Measurements from ENCODE around the gene VPS33A. TPM values are rescaled to one million over a fixed set of nuclear protein-coding genes. Genes with fewer than 3 reads are reported as not detected.
A peak's percentile ranks its signal among the peaks of the same experiment; 100 is the strongest.

The VPS33A gene
- total and polyA plus RNA-seq, 10 of the 15 experiments (the other 5 are each of a cell fraction or from before 2014, with no cell fraction given), result 7.7 to 33.6 (median 21.6) TPM

- H2AFZ ChIP-seq (ENCODE audit: control insufficient read depth, low read depth, low read length), result no peak overlapping the region
- no peak for ATAC-seq
- WGBS (ENCODE audit: insufficient coverage, insufficient replicate concordance, low lambda C conversion rate, missing lambda C conversion rate), result 96% methylated on average over 18 of the region's 18 CpGs
- H4K20me1 ChIP-seq (ENCODE audit: control insufficient read depth, insufficient read depth), result no peaks in the 10 kb centered on the region; the same call in 1 of the 2 replicates
- ChIA-PET SMC1A (ENCODE audit: uncharacterized antibody, unreplicated experiment) (no interaction called here), POLR2A (no interaction called here), CTCF (interaction anchor here (0.9 kb wide), 1 partner anchor 18 kb away, joined by 3 read pairs; no protein-coding TSS in a partner anchor), RAD21 (ENCODE audit: unreplicated experiment) (no interaction called here)
- intact Hi-C loops (cut with micrococcal nuclease; ENCODE audit: unreplicated experiment) (no loop called here), in situ Hi-C loops (cut with MboI) (no loop called here)
- no peaks in the 10 kb centered on the region; the same call in 2 of the 3 replicates for H3K9me3 ChIP-seq (replicated peaks; ENCODE audit: control insufficient read depth, insufficient read depth, low read length)
- no peak overlapping the region for H3K27ac ChIP-seq (ENCODE audit: control insufficient read depth, insufficient read depth)
- no peaks in the 10 kb centered on the region for H3K79me2 ChIP-seq (ENCODE audit: control insufficient read depth, insufficient read depth, low read length)
- no peaks in the 10 kb centered on the region for H3K4me1 ChIP-seq (ENCODE audit: control insufficient read depth, insufficient read depth, low read length)
- H3K4me2 ChIP-seq (ENCODE audit: control insufficient read depth, insufficient read depth), result no peak overlapping the region
- no peak for DNase-seq (ENCODE audit: low read depth, low spot score)
- BruUV-seq (replicated peaks), result TSS peak; percentile 45
- H3K4me3 ChIP-seq, result no peak overlapping the region
- H3K27me3 ChIP-seq (replicated peaks in 1 of 2; ENCODE audit: control insufficient read depth in 2 of 2, insufficient read depth in 2 of 2, low read length in 1 of 2), result no peaks in the 10 kb centered on the region; a peak in 2 of 4 replicates
- FAIRE-seq, result no peak
- peaks cover 10 to 11% of the 10 kb centered on the region in 2 experiments; a peak in 3 of 4 replicates for H3K36me3 ChIP-seq (ENCODE audit: control insufficient read depth in 2 of 2, insufficient read depth in 2 of 2, low read length in 1 of 2)
- H3K9ac ChIP-seq (ENCODE audit: control insufficient read depth, insufficient read depth, low read length), result no peak overlapping the region
- TF ChIP-seq EP300 (IDR thresholded peaks at IDR 0.05; ENCODE audit: borderline replicate concordance in 1 of 2, control insufficient read depth in 1 of 2, low read depth in 2 of 2, low read length in 2 of 2), result no peak
- no peak for TF ChIP-seq IRF5 (IDR thresholded peaks at IDR 0.05; ENCODE audit: borderline replicate concordance)
- no peak for TF ChIP-seq RUNX3 (IDR thresholded peaks at IDR 0.05; ENCODE audit: low read length)
- TF ChIP-seq RELA (IDR thresholded peaks at IDR 0.05; ENCODE audit: borderline replicate concordance, partially characterized antibody), result no peak
- no peak for TF ChIP-seq RBBP5 (conservative IDR thresholded peaks at IDR 0.05)
- TF ChIP-seq, protein P1, sequence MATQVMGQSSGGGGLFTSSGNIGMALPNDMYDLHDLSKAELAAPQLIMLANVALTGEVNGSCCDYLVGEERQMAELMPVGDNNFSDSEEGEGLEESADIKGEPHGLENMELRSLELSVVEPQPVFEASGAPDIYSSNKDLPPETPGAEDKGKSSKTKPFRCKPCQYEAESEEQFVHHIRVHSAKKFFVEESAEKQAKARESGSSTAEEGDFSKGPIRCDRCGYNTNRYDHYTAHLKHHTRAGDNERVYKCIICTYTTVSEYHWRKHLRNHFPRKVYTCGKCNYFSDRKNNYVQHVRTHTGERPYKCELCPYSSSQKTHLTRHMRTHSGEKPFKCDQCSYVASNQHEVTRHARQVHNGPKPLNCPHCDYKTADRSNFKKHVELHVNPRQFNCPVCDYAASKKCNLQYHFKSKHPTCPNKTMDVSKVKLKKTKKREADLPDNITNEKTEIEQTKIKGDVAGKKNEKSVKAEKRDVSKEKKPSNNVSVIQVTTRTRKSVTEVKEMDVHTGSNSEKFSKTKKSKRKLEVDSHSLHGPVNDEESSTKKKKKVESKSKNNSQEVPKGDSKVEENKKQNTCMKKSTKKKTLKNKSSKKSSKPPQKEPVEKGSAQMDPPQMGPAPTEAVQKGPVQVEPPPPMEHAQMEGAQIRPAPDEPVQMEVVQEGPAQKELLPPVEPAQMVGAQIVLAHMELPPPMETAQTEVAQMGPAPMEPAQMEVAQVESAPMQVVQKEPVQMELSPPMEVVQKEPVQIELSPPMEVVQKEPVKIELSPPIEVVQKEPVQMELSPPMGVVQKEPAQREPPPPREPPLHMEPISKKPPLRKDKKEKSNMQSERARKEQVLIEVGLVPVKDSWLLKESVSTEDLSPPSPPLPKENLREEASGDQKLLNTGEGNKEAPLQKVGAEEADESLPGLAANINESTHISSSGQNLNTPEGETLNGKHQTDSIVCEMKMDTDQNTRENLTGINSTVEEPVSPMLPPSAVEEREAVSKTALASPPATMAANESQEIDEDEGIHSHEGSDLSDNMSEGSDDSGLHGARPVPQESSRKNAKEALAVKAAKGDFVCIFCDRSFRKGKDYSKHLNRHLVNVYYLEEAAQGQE (IDR thresholded peaks at IDR 0.05; ENCODE audit: low read depth, low read length), result no peak
- TF ChIP-seq SIX5 (IDR thresholded peaks at IDR 0.05; ENCODE audit: low read depth, low read length, severe bottlenecking), result no peak
- no peak for TF ChIP-seq GABPA (IDR thresholded peaks at IDR 0.05; ENCODE audit: low read depth)
- TF ChIP-seq TARDBP (IDR thresholded peaks at IDR 0.05; ENCODE audit: borderline replicate concordance), result no peak
- TF ChIP-seq MTA2 (IDR thresholded peaks at IDR 0.05; ENCODE audit: low read depth), result no peak
- no peak for TF ChIP-seq BCLAF1 (IDR thresholded peaks at IDR 0.05)
- no peak for TF ChIP-seq SMARCA5 (IDR thresholded peaks at IDR 0.05)
- TF ChIP-seq YBX1 (IDR thresholded peaks at IDR 0.05), result no peak
- TF ChIP-seq, protein P2, sequence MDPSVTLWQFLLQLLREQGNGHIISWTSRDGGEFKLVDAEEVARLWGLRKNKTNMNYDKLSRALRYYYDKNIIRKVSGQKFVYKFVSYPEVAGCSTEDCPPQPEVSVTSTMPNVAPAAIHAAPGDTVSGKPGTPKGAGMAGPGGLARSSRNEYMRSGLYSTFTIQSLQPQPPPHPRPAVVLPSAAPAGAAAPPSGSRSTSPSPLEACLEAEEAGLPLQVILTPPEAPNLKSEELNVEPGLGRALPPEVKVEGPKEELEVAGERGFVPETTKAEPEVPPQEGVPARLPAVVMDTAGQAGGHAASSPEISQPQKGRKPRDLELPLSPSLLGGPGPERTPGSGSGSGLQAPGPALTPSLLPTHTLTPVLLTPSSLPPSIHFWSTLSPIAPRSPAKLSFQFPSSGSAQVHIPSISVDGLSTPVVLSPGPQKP (IDR thresholded peaks at IDR 0.05; ENCODE audit: low read depth, low read length), result no peak
- no peak for TF ChIP-seq CHD2 (IDR thresholded peaks at IDR 0.05; ENCODE audit: borderline replicate concordance, low read depth, low read length)
- TF ChIP-seq ATF7 (IDR thresholded peaks at IDR 0.05; ENCODE audit: low read depth), result no peak
These were observed 58.0 kb downstream of the VPS33A start for GRCh38 chr12:122208073-122208820.
